Measurements from ENCODE around the gene NUDT13. TPM values are rescaled to one million over a fixed set of nuclear protein-coding genes. Genes with fewer than 3 reads are reported as not detected.

NUDT13 gene
- total and polyA plus RNA-seq, 9 of the 15 experiments (the other 6 are each of a cell fraction or from before 2014, with no cell fraction given): 4.7 to 11.1 (median 5.6) TPM

- TF ChIP-seq, protein P1, sequence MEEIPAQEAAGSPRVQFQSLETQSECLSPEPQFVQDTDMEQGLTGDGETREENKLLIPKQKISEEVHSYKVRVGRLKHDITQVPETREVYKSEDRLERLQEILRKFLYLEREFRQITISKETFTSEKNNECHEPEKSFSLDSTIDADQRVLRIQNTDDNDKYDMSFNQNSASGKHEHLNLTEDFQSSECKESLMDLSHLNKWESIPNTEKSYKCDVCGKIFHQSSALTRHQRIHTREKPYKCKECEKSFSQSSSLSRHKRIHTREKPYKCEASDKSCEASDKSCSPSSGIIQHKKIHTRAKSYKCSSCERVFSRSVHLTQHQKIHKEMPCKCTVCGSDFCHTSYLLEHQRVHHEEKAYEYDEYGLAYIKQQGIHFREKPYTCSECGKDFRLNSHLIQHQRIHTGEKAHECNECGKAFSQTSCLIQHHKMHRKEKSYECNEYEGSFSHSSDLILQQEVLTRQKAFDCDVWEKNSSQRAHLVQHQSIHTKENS (CRISPR knock-in tag; IDR thresholded peaks at IDR 0.05): peak; percentile 90; the same call in 1 of the 2 replicates
- TF ChIP-seq EHMT2 (IDR thresholded peaks at IDR 0.05) (no peak), POLR2G (IDR thresholded peaks at IDR 0.05; ENCODE audit: low read depth, low read length) (peak; percentile 100), ZNF239 (CRISPR knock-in tag; IDR thresholded peaks at IDR 0.05) (no peak; the same call in 1 of the 2 replicates), FUS (optimal IDR thresholded peaks at IDR 0.05; ENCODE audit: low read depth, low read length) (no peak)
- TF ChIP-seq, protein P2, sequence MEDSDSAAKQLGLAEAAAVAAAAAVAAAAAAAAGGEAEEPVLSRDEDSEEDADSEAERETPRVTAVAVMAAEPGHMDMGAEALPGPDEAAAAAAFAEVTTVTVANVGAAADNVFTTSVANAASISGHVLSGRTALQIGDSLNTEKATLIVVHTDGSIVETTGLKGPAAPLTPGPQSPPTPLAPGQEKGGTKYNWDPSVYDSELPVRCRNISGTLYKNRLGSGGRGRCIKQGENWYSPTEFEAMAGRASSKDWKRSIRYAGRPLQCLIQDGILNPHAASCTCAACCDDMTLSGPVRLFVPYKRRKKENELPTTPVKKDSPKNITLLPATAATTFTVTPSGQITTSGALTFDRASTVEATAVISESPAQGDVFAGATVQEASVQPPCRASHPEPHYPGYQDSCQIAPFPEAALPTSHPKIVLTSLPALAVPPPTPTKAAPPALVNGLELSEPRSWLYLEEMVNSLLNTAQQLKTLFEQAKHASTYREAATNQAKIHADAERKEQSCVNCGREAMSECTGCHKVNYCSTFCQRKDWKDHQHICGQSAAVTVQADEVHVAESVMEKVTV (CRISPR knock-in tag; IDR thresholded peaks at IDR 0.05): peak; percentile 67
- TF ChIP-seq, protein P3, sequence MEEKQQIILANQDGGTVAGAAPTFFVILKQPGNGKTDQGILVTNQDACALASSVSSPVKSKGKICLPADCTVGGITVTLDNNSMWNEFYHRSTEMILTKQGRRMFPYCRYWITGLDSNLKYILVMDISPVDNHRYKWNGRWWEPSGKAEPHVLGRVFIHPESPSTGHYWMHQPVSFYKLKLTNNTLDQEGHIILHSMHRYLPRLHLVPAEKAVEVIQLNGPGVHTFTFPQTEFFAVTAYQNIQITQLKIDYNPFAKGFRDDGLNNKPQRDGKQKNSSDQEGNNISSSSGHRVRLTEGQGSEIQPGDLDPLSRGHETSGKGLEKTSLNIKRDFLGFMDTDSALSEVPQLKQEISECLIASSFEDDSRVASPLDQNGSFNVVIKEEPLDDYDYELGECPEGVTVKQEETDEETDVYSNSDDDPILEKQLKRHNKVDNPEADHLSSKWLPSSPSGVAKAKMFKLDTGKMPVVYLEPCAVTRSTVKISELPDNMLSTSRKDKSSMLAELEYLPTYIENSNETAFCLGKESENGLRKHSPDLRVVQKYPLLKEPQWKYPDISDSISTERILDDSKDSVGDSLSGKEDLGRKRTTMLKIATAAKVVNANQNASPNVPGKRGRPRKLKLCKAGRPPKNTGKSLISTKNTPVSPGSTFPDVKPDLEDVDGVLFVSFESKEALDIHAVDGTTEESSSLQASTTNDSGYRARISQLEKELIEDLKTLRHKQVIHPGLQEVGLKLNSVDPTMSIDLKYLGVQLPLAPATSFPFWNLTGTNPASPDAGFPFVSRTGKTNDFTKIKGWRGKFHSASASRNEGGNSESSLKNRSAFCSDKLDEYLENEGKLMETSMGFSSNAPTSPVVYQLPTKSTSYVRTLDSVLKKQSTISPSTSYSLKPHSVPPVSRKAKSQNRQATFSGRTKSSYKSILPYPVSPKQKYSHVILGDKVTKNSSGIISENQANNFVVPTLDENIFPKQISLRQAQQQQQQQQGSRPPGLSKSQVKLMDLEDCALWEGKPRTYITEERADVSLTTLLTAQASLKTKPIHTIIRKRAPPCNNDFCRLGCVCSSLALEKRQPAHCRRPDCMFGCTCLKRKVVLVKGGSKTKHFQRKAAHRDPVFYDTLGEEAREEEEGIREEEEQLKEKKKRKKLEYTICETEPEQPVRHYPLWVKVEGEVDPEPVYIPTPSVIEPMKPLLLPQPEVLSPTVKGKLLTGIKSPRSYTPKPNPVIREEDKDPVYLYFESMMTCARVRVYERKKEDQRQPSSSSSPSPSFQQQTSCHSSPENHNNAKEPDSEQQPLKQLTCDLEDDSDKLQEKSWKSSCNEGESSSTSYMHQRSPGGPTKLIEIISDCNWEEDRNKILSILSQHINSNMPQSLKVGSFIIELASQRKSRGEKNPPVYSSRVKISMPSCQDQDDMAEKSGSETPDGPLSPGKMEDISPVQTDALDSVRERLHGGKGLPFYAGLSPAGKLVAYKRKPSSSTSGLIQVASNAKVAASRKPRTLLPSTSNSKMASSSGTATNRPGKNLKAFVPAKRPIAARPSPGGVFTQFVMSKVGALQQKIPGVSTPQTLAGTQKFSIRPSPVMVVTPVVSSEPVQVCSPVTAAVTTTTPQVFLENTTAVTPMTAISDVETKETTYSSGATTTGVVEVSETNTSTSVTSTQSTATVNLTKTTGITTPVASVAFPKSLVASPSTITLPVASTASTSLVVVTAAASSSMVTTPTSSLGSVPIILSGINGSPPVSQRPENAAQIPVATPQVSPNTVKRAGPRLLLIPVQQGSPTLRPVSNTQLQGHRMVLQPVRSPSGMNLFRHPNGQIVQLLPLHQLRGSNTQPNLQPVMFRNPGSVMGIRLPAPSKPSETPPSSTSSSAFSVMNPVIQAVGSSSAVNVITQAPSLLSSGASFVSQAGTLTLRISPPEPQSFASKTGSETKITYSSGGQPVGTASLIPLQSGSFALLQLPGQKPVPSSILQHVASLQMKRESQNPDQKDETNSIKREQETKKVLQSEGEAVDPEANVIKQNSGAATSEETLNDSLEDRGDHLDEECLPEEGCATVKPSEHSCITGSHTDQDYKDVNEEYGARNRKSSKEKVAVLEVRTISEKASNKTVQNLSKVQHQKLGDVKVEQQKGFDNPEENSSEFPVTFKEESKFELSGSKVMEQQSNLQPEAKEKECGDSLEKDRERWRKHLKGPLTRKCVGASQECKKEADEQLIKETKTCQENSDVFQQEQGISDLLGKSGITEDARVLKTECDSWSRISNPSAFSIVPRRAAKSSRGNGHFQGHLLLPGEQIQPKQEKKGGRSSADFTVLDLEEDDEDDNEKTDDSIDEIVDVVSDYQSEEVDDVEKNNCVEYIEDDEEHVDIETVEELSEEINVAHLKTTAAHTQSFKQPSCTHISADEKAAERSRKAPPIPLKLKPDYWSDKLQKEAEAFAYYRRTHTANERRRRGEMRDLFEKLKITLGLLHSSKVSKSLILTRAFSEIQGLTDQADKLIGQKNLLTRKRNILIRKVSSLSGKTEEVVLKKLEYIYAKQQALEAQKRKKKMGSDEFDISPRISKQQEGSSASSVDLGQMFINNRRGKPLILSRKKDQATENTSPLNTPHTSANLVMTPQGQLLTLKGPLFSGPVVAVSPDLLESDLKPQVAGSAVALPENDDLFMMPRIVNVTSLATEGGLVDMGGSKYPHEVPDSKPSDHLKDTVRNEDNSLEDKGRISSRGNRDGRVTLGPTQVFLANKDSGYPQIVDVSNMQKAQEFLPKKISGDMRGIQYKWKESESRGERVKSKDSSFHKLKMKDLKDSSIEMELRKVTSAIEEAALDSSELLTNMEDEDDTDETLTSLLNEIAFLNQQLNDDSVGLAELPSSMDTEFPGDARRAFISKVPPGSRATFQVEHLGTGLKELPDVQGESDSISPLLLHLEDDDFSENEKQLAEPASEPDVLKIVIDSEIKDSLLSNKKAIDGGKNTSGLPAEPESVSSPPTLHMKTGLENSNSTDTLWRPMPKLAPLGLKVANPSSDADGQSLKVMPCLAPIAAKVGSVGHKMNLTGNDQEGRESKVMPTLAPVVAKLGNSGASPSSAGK (IDR thresholded peaks at IDR 0.05): peak; percentile 80
- TF ChIP-seq, protein P4, sequence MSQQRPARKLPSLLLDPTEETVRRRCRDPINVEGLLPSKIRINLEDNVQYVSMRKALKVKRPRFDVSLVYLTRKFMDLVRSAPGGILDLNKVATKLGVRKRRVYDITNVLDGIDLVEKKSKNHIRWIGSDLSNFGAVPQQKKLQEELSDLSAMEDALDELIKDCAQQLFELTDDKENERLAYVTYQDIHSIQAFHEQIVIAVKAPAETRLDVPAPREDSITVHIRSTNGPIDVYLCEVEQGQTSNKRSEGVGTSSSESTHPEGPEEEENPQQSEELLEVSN (IDR thresholded peaks at IDR 0.05; ENCODE audit: borderline replicate concordance in 1 of 2, extremely low read depth in 1 of 2, insufficient read depth in 1 of 2, insufficient read length in 1 of 2, low read depth in 1 of 2, low read length in 1 of 2, poor library complexity in 1 of 2, severe bottlenecking in 1 of 2): peak; percentile 72 to 82
Observed at GRCh38 chr10:73096449-73097304, 13.6 kb upstream of the NUDT13 start, which contains the start of gene P4HA1 (continued).

Data from K562 (cell line).